GM12878 (cell line): ENCODE data around the gene DCST1. TPM values are rescaled to one million over a fixed set of nuclear protein-coding genes. Genes with fewer than 3 reads are reported as not detected.

Experiments used
- FOXK2 ChIP-seq: fragments of 450-650 bp; IDR thresholded peaks from 2 replicates; pipeline ENCODE4 v1.6.1; 2017; ENCODE audit warnings: mild to moderate bottlenecking, moderate library complexity
- GABPA ChIP-seq: IDR thresholded peaks from 2 replicates; pipeline ENCODE4 v1.6.1; 2014; ENCODE audit warnings: antibody characterized with exemption, low read depth, mild to moderate bottlenecking, inconsistent platforms
- MXI1 ChIP-seq: fragments of 150-350 bp; IDR thresholded peaks from 2 replicates; pipeline ENCODE4 v1.6.1; 2011; ENCODE audit warnings: low read depth, mild to moderate bottlenecking, inconsistent platforms, low read length, improper control_type of control experiment
- TAF1 ChIP-seq: IDR thresholded peaks from 2 replicates; pipeline ENCODE4 v1.6.1; 2011; ENCODE audit warnings: mild to moderate bottlenecking, low read depth, low read length, borderline replicate concordance
- polyA plus RNA-seq, 11 experiments: library from polyadenylated mRNA; depleted of rRNA in 4 of 11; unstranded in 6 of 11; stranded (reverse) in 5 of 11; fragments of >200 nt; fragmentation: Nextera tagmentation in 4 of 11; fragmentation: Illumina TruSeq in 1 of 11; extraction: Ambion mirVana in 4 of 11; extraction: Trizol in 1 of 11; gene quantifications; 1 replicate in 1 of 11; 2 replicates in 10 of 11; pipeline versions ENCODE4 v1.2.1 to v1.2.3, GENCODE V29; 2011 to 2016; ENCODE audit warnings: inconsistent platforms in 2 of 11, missing spikeins in 2 of 11, low read depth in 1 of 11
- total RNA-seq, 4 experiments: library from RNA; depleted of rRNA in 3 of 4; stranded (reverse); fragments of >200 nt in 3 of 4; fragmentation: Illumina TruSeq in 1 of 4; extraction: Trizol in 1 of 4; gene quantifications; 2 replicates each; pipeline versions ENCODE4 v1.2.1 to v1.2.3, GENCODE V29; 2013 to 2021
- TF ChIP-seq, protein P1 (sequence below): fragments of 450-650 bp; IDR thresholded peaks from 2 replicates; pipeline ENCODE4 v1.6.1; 2016; ENCODE audit warnings: mild to moderate bottlenecking, moderate library complexity, borderline replicate concordance
- TF ChIP-seq, protein P2 (sequence below), 3 experiments: IDR thresholded peaks in 2 of 3; conservative IDR thresholded peaks in 1 of 3; 2 replicates each; pipeline ENCODE4 v1.5.1; 2011; ENCODE audit warnings: low read depth in 3 of 3, low read length in 3 of 3, mild to moderate bottlenecking in 3 of 3, control low read depth in 2 of 3, moderate library complexity in 2 of 3, inconsistent platforms in 1 of 3, mixed read lengths in 1 of 3; ENCODE audit not compliant: control insufficient read depth in 2 of 3, insufficient read depth in 1 of 3; ENCODE audit errors: extremely low read depth in 1 of 3

DCST1 gene
- total and polyA plus RNA-seq, 10 of the 15 experiments (the other 5 are each of a cell fraction or from before 2014, with no cell fraction given): not detected

- no peak for TF ChIP-seq MXI1
- TF ChIP-seq, protein P1, sequence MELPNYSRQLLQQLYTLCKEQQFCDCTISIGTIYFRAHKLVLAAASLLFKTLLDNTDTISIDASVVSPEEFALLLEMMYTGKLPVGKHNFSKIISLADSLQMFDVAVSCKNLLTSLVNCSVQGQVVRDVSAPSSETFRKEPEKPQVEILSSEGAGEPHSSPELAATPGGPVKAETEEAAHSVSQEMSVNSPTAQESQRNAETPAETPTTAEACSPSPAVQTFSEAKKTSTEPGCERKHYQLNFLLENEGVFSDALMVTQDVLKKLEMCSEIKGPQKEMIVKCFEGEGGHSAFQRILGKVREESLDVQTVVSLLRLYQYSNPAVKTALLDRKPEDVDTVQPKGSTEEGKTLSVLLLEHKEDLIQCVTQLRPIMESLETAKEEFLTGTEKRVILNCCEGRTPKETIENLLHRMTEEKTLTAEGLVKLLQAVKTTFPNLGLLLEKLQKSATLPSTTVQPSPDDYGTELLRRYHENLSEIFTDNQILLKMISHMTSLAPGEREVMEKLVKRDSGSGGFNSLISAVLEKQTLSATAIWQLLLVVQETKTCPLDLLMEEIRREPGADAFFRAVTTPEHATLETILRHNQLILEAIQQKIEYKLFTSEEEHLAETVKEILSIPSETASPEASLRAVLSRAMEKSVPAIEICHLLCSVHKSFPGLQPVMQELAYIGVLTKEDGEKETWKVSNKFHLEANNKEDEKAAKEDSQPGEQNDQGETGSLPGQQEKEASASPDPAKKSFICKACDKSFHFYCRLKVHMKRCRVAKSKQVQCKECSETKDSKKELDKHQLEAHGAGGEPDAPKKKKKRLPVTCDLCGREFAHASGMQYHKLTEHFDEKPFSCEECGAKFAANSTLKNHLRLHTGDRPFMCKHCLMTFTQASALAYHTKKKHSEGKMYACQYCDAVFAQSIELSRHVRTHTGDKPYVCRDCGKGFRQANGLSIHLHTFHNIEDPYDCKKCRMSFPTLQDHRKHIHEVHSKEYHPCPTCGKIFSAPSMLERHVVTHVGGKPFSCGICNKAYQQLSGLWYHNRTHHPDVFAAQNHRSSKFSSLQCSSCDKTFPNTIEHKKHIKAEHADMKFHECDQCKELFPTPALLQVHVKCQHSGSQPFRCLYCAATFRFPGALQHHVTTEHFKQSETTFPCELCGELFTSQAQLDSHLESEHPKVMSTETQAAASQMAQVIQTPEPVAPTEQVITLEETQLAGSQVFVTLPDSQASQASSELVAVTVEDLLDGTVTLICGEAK: peak; percentile 39; the same call in 1 of the 2 replicates
- no peak for TF ChIP-seq GABPA
- TF ChIP-seq, protein P2, sequence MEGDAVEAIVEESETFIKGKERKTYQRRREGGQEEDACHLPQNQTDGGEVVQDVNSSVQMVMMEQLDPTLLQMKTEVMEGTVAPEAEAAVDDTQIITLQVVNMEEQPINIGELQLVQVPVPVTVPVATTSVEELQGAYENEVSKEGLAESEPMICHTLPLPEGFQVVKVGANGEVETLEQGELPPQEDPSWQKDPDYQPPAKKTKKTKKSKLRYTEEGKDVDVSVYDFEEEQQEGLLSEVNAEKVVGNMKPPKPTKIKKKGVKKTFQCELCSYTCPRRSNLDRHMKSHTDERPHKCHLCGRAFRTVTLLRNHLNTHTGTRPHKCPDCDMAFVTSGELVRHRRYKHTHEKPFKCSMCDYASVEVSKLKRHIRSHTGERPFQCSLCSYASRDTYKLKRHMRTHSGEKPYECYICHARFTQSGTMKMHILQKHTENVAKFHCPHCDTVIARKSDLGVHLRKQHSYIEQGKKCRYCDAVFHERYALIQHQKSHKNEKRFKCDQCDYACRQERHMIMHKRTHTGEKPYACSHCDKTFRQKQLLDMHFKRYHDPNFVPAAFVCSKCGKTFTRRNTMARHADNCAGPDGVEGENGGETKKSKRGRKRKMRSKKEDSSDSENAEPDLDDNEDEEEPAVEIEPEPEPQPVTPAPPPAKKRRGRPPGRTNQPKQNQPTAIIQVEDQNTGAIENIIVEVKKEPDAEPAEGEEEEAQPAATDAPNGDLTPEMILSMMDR (IDR thresholded peaks at IDR 0.05 in 2 of 3, conservative IDR thresholded peaks at IDR 0.05 in 1 of 3; ENCODE audit: control insufficient read depth in 2 of 3, extremely low read depth in 1 of 3, insufficient read depth in 1 of 3, low read depth in 3 of 3, low read length in 3 of 3): no peak
- no peak for TF ChIP-seq TAF1
- no peak for TF ChIP-seq FOXK2
Observed at GRCh38 chr1:155017946-155018316, 15.7 kb upstream of the DCST1 start (continued).
